GM18511 (cell line): ENCODE measurements around the gene RAB31.
"Not testable (repeated sequence)": the region's sequence is repeated elsewhere in the genome, so short reads cannot be mapped to it uniquely, and the experiment has no call there.

Experiments used
- ATAC-seq: cut with Tn5 transposase; IDR thresholded peaks from one replicate; pipeline ENCODE4 v1.9.1; 2021; ENCODE audit warnings: mild to moderate bottlenecking, moderate library complexity; ENCODE audit not compliant: unreplicated experiment

RAB31 gene

GRCh38 chr18:9708057-9708433 lies at the start of gene RAB31:
RAB31 (plus strand) TSS chr18:9708301; CDS start chr18:9708406, 105 bp downstream.
- ATAC-seq: peak; percentile 44

- no peak for ATAC-seq
Measured at GRCh38 chr18:9659499-9660375, 48.4 kb upstream of the RAB31 start.

- no peak for ATAC-seq
Measured at GRCh38 chr18:9661564-9661963, 46.5 kb upstream of the RAB31 start.

- no peak for ATAC-seq
Measured at GRCh38 chr18:9663377-9663776, 44.7 kb upstream of the RAB31 start.

GRCh38 chr18:9665314-9665713 lies 42.8 kb upstream of the RAB31 start:
- no peak for ATAC-seq

GRCh38 chr18:9666548-9666947 lies 41.6 kb upstream of the RAB31 start:
- no peak for ATAC-seq

- no peak for ATAC-seq
Measured at GRCh38 chr18:9669016-9669415, 39.1 kb upstream of the RAB31 start.

GRCh38 chr18:9671214-9671613 lies 36.9 kb upstream of the RAB31 start:
- ATAC-seq: no peak

GRCh38 chr18:9673296-9674251 lies 34.5 kb upstream of the RAB31 start:
- peak; percentile 99 for ATAC-seq

GRCh38 chr18:9678216-9678615 lies 29.9 kb upstream of the RAB31 start:
- not testable (repeated sequence) for ATAC-seq

GRCh38 chr18:9679125-9679524 lies 29.0 kb upstream of the RAB31 start:
- ATAC-seq: no peak

GRCh38 chr18:9681217-9681616 lies 26.9 kb upstream of the RAB31 start:
- no peak for ATAC-seq

- ATAC-seq: no peak
Measured at GRCh38 chr18:9682572-9682971, 25.5 kb upstream of the RAB31 start.

GRCh38 chr18:9683418-9684396 lies 24.4 kb upstream of the RAB31 start:
- no peak for ATAC-seq

GRCh38 chr18:9684881-9685614 lies 23.1 kb upstream of the RAB31 start:
- ATAC-seq: no peak

GRCh38 chr18:9685615-9685890 lies 22.5 kb upstream of the RAB31 start:
- no peak for ATAC-seq

GRCh38 chr18:9688036-9688741 lies 19.9 kb upstream of the RAB31 start:
- no peak for ATAC-seq

GRCh38 chr18:9689253-9689652 lies 18.8 kb upstream of the RAB31 start:
- no peak for ATAC-seq

GRCh38 chr18:9690418-9691188 lies 17.5 kb upstream of the RAB31 start:
- ATAC-seq: no peak
